ENCODE results near the gene HDLBP. TPM values are rescaled to one million over a fixed set of nuclear protein-coding genes. Genes with fewer than 3 reads are reported as not detected.

The HDLBP gene
- total RNA-seq, 2 donors from 2014 or later, result 404 to 447 TPM

DNA sequence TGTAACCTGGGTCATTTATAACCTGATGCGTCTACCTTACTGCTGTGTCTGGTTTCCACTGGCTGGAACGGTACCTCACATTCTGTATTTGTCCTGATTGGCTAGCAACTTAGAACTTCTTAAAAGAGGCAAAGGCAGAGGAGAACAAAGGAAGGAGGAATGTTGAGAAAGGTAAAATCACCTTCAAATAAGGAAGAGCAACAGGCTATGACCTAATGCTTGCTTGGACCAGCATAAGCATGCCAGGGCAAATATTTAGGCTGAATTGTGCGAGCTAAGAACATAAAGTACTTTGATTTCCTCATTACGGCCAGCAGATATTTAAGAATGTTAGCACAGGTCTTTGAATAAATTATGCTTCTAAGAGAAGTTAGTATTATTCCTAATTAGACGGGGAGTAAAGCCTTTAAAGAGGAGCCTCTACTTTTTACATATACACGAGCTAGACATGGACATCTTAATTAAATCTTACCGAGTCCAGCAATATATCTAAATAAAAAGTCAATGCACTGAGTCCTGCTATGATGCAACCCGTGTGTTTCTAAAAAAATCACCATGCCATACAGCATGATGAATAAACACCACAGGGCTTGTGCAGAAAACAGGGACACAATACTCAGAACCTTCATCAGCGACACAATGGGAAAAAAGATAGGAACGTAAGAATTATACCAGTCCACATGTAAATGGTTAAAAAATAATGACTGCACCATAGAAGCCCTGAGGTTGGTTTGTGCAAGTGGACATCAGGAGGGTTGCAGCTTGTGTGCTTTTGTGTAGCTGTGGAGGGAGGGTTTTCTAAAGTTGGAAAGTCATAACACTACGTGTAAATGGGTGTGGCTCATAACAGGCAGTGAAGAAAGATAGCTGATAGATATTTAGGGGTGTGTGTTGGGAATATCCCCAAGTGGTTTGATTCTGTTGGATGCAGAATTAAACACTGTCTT is 14.5 kb upstream of the HDLBP start:
- no peak overlapping the region for H3K27ac ChIP-seq
- no peak for ATAC-seq (ENCODE audit: insufficient number of reproducible peaks, low FRiP score, low read depth)

DNA sequence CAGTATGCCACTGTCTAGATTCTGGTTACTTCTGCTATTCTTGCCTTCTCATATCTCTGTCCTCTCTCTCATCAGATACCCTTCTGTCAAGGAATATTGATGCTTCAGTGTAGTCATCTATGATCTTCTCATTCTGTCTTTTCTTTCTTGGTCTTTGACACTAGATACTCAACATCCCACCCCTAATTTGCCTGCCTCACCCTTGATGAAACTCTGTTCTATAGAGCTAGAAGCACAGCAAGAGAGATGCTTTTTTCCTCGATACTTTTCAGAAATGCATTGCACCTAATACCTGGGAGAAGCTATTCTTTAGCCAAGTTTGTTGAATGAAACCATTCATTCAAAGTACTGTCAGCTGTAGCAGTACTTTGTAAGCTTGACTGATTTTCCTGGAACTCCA is 9.8 kb upstream of the HDLBP start:
- H3K4me3 ChIP-seq, result no peak overlapping the region
- no peaks in the 10 kb centered on the region for H3K27me3 ChIP-seq (replicated peaks; ENCODE audit: insufficient read depth)
- H3K4me1 ChIP-seq (ENCODE audit: control insufficient read depth in 1 of 2, low read depth in 2 of 2), result peaks cover 23 to 48% of the 10 kb centered on the region in 2 donors
- peaks cover 14% of the 10 kb centered on the region for H3K36me3 ChIP-seq
- H3K9me3 ChIP-seq, result no peaks in the 10 kb centered on the region
- TF ChIP-seq, protein P1, sequence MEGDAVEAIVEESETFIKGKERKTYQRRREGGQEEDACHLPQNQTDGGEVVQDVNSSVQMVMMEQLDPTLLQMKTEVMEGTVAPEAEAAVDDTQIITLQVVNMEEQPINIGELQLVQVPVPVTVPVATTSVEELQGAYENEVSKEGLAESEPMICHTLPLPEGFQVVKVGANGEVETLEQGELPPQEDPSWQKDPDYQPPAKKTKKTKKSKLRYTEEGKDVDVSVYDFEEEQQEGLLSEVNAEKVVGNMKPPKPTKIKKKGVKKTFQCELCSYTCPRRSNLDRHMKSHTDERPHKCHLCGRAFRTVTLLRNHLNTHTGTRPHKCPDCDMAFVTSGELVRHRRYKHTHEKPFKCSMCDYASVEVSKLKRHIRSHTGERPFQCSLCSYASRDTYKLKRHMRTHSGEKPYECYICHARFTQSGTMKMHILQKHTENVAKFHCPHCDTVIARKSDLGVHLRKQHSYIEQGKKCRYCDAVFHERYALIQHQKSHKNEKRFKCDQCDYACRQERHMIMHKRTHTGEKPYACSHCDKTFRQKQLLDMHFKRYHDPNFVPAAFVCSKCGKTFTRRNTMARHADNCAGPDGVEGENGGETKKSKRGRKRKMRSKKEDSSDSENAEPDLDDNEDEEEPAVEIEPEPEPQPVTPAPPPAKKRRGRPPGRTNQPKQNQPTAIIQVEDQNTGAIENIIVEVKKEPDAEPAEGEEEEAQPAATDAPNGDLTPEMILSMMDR (IDR thresholded peaks at IDR 0.05), result no peak
- no peak for DNase-seq (ENCODE audit: low spot score)
- no peak for ATAC-seq (ENCODE audit: insufficient number of reproducible peaks, low FRiP score, low read depth)
- no peak overlapping the region for H3K27ac ChIP-seq

More for the DNA sequence above, 14.5 kb upstream of the HDLBP start:
- H3K4me3 ChIP-seq, result no peak overlapping the region
- no peaks in the 10 kb centered on the region for H3K27me3 ChIP-seq (replicated peaks; ENCODE audit: insufficient read depth)
- peaks cover 0 to 5% of the 10 kb centered on the region in 2 donors for H3K4me1 ChIP-seq (ENCODE audit: control insufficient read depth in 1 of 2, low read depth in 2 of 2)
- no peaks in the 10 kb centered on the region for H3K9me3 ChIP-seq
- peaks cover 23% of the 10 kb centered on the region for H3K36me3 ChIP-seq
- no peak for DNase-seq (ENCODE audit: low spot score)
- TF ChIP-seq, protein P1 (IDR thresholded peaks at IDR 0.05), result no peak

GRCh38 chr2:241324775-241325174 is 9.3 kb upstream of the HDLBP start:
- H3K4me3 ChIP-seq, result no peak overlapping the region
- H3K9me3 ChIP-seq, result no peaks in the 10 kb centered on the region
- H3K27me3 ChIP-seq (replicated peaks; ENCODE audit: insufficient read depth), result no peaks in the 10 kb centered on the region
- H3K27ac ChIP-seq, result no peak overlapping the region
- no peak for DNase-seq (ENCODE audit: low spot score)
- TF ChIP-seq, protein P1 (IDR thresholded peaks at IDR 0.05), result no peak
- no peak for ATAC-seq (ENCODE audit: insufficient number of reproducible peaks, low FRiP score, low read depth)
- H3K4me1 ChIP-seq (ENCODE audit: control insufficient read depth in 1 of 2, low read depth in 2 of 2), result peaks cover 23 to 53% of the 10 kb centered on the region in 2 donors
- H3K36me3 ChIP-seq, result peaks cover 14% of the 10 kb centered on the region

DNA sequence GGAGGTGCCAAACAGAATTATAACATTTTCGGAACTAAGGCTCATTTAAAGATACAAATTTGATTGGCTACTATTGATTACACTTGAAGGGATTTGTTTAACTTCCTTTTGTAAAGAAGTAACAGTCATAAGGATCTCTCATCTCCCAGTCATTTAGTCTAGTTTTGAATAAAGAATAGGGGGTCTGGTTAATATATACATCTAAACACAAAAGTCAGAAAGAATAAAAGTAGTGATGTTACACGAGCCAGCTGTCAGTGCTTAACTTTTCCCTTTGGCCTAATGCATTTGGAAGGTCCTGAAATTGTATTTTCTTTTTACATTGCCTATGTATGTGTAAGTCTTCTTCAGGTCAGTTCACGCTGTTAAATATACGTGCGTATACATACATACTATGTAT is 8.3 kb upstream of the HDLBP start:
- Histone ChIP-seq H3K4me1 (ENCODE audit: control insufficient read depth in 1 of 2, low read depth in 2 of 2) (peaks cover 23 to 63% of the 10 kb centered on the region in 2 donors), H3K27me3 (replicated peaks; ENCODE audit: insufficient read depth) (no peaks in the 10 kb centered on the region), H3K27ac (no peak overlapping the region), H3K36me3 (peaks cover 7% of the 10 kb centered on the region), H3K9me3 (no peaks in the 10 kb centered on the region), H3K4me3 (no peak overlapping the region)
- DNase-seq (ENCODE audit: low spot score), result no peak
- no peak for ATAC-seq (ENCODE audit: insufficient number of reproducible peaks, low FRiP score, low read depth)
- TF ChIP-seq, protein P1 (IDR thresholded peaks at IDR 0.05), result no peak

GRCh38 chr2:241321886-241322285 is 6.4 kb upstream of the HDLBP start:
- Histone ChIP-seq H3K36me3 (peaks cover 4% of the 10 kb centered on the region), H3K4me1 (ENCODE audit: control insufficient read depth in 1 of 2, low read depth in 2 of 2) (peaks cover 39 to 82% of the 10 kb centered on the region in 2 donors), H3K4me3 (peak overlapping the region; percentile 33), H3K9me3 (no peaks in the 10 kb centered on the region), H3K27ac (no peak overlapping the region), H3K27me3 (replicated peaks; ENCODE audit: insufficient read depth) (no peaks in the 10 kb centered on the region)
- TF ChIP-seq, protein P1 (IDR thresholded peaks at IDR 0.05), result no peak
- DNase-seq (ENCODE audit: low spot score) (no peak), ATAC-seq (ENCODE audit: insufficient number of reproducible peaks, low FRiP score, low read depth) (no peak)
